Activated CD8-positive, alpha-beta memory T cell treated with anti-CD3 and anti-CD28 coated beads for 48 hours (primary cell): Measurements from ENCODE around the gene THSD4.

Source experiments
- DNase-seq, 3 experiments: peaks; one replicate each; pipeline ENCODE4 v3.0.0-alpha.2; 2020; ENCODE audit warnings: low read depth in 2 of 3, low spot score in 2 of 3

THSD4 gene

GRCh38 chr15:71568227-71568626, 453.0 kb downstream of the THSD4 start:
- no peak for DNase-seq

GRCh38 chr15:71570736-71571135, 455.5 kb downstream of the THSD4 start:
- no peak for DNase-seq

- DNase-seq: no peak
Measured at GRCh38 chr15:71571641-71572040, 456.4 kb downstream of the THSD4 start.

- DNase-seq: no peak
Measured at GRCh38 chr15:71572452-71573053, 457.3 kb downstream of the THSD4 start.

GRCh38 chr15:71573599-71573998, 458.3 kb downstream of the THSD4 start:
- no peak for DNase-seq

GRCh38 chr15:71575474-71576045, 460.3 kb downstream of the THSD4 start:
- DNase-seq: no peak

- no peak for DNase-seq
Measured at GRCh38 chr15:71577071-71577470, 461.8 kb downstream of the THSD4 start.

- no peak for DNase-seq
Measured at GRCh38 chr15:71581398-71581930, 466.2 kb downstream of the THSD4 start.

- no peak for DNase-seq
Measured at GRCh38 chr15:71585159-71585558, 469.9 kb downstream of the THSD4 start.

- DNase-seq: no peak
Measured at GRCh38 chr15:71586463-71586862, 471.2 kb downstream of the THSD4 start.

- no peak for DNase-seq
Measured at GRCh38 chr15:71588746-71589145, 473.5 kb downstream of the THSD4 start.

- no peak for DNase-seq
Measured at GRCh38 chr15:71591057-71591456, 475.8 kb downstream of the THSD4 start.

- DNase-seq: no peak
Measured at GRCh38 chr15:71592203-71592602, 476.9 kb downstream of the THSD4 start.

- DNase-seq: no peak
Measured at GRCh38 chr15:71595846-71596553, 480.7 kb downstream of the THSD4 start.

GRCh38 chr15:71596672-71597071, 481.4 kb downstream of the THSD4 start:
- no peak for DNase-seq

- DNase-seq: no peak
Measured at GRCh38 chr15:71597126-71597525, 481.9 kb downstream of the THSD4 start.

- DNase-seq: no peak
Measured at GRCh38 chr15:71597637-71598036, 482.4 kb downstream of the THSD4 start.

- DNase-seq: no peak
Measured at GRCh38 chr15:71598741-71599140, 483.5 kb downstream of the THSD4 start.

GRCh38 chr15:71599418-71600151, 484.3 kb downstream of the THSD4 start:
- no peak for DNase-seq

GRCh38 chr15:71600237-71600636, 485.0 kb downstream of the THSD4 start:
- DNase-seq: no peak

GRCh38 chr15:71601038-71601834, 486.0 kb downstream of the THSD4 start:
- no peak for DNase-seq
